K562 (cell line): Measurements from ENCODE around the gene C2orf69. TPM values are rescaled to one million over a fixed set of nuclear protein-coding genes. Genes with fewer than 3 reads are reported as not detected.

Experiments used
- ATAC-seq: fragments of 200-7000 bp; cut with Tn5 transposase; 3 replicates; pipeline ENCODE4 v1.9.1; 2020; ENCODE audit warnings: moderate library complexity
- BruUV-seq: library from RNA; stranded (reverse); fragments of 400-500 nt; replicated peaks from 2 replicates; lab custom pipeline; 2021; lab: Mats Ljungman, UMichigan
- CTCF ChIA-PET: fragments of 300-600 bp; formaldehyde crosslinking; extraction: SDS; loops from one replicate; lab custom pipeline; 2021; ENCODE audit warnings: low intra/inter-chr PET ratio; lab: Yijun Ruan, JAX
- POLR2A ChIA-PET: fragments of 300-600, 350-650 bp; sonication (Branson Sonifier 250); formaldehyde crosslinking; extraction: SDS; loops from one replicate; lab custom pipeline; 2021; ENCODE audit warnings: antibody characterized with exemption, inconsistent platforms; lab: Yijun Ruan, JAX
- DNase-seq, 4 experiments: peaks; one replicate each; pipeline versions ENCODE4 v3.0.0 to v3.0.0-alpha.2; 2011 to 2018; ENCODE audit warnings: low spot score in 3 of 4, mixed read lengths in 3 of 4; ENCODE audit errors: extremely low read depth in 1 of 4
- FAIRE-seq: peaks from 2 replicates; lab custom pipeline; 2011; peaks lifted over from hg19 to GRCh38; lab: Jason Lieb, UNC
- H2AFZ ChIP-seq: 2 replicates; pipeline ENCODE4 v1.6.0; 2011; ENCODE audit warnings: low read depth, low read length, control low read depth, inconsistent platforms
- H3K27ac ChIP-seq: fragments of 200-600 bp; 3 replicates; pipeline ENCODE4 v1.8.0; 2011; ENCODE audit warnings: low read depth, mild to moderate bottlenecking, control low read depth, inconsistent platforms, low read length, moderate library complexity, mixed read lengths; ENCODE audit errors: extremely low read depth
- H3K27me3 ChIP-seq, 2 experiments: fragments of 300-600 bp in 1 of 2; 2 replicates in 1 of 2; 3 replicates in 1 of 2; pipeline versions ENCODE4 v1.6.0 to v1.8.0; 2011; ENCODE audit warnings: inconsistent platforms in 2 of 2, low read length in 2 of 2, mild to moderate bottlenecking in 1 of 2, mixed read lengths in 1 of 2, moderate library complexity in 1 of 2; ENCODE audit not compliant: control insufficient read depth in 2 of 2, insufficient read depth in 2 of 2
- H3K36me3 ChIP-seq: fragments of 300-600 bp; 3 replicates; pipeline ENCODE4 v1.8.0; 2011; ENCODE audit warnings: mild to moderate bottlenecking, low read length, inconsistent platforms; ENCODE audit not compliant: control insufficient read depth, insufficient read depth
- H3K4me1 ChIP-seq, 2 experiments: fragments of 200-600 bp in 1 of 2; replicated peaks in 1 of 2; 2 replicates in 1 of 2; 3 replicates in 1 of 2; pipeline versions ENCODE4 v1.5.1 to v1.8.0; 2011; ENCODE audit warnings: inconsistent platforms in 2 of 2, low read length in 2 of 2, mild to moderate bottlenecking in 1 of 2, mixed read lengths in 1 of 2, moderate library complexity in 1 of 2; ENCODE audit not compliant: control insufficient read depth in 2 of 2, insufficient read depth in 2 of 2
- H3K4me2 ChIP-seq: 2 replicates; pipeline ENCODE4 v1.6.1; 2011; ENCODE audit warnings: low read length, control low read depth, inconsistent platforms, mixed read lengths; ENCODE audit not compliant: insufficient read depth
- H3K4me3 ChIP-seq: fragments of 200-600 bp; sonication (generic), shearing (Covaris generic); 2 replicates; pipeline ENCODE4 v1.5.1; 2016; ENCODE audit warnings: control low read depth, inconsistent platforms
- H3K79me2 ChIP-seq: fragments of 200-600 bp; 3 replicates; pipeline ENCODE4 v1.8.0; 2011; ENCODE audit warnings: low read length, inconsistent platforms; ENCODE audit not compliant: control insufficient read depth, insufficient read depth
- H3K9ac ChIP-seq, 2 experiments: 2 replicates each; pipeline versions ENCODE4 v1.6.0 to v1.6.1; 2011; ENCODE audit warnings: low read depth in 2 of 2, low read length in 2 of 2, control low read depth in 1 of 2, inconsistent platforms in 1 of 2, mild to moderate bottlenecking in 1 of 2, mixed read lengths in 1 of 2; ENCODE audit not compliant: insufficient read depth in 1 of 2
- H3K9me1 ChIP-seq: one replicate; pipeline ENCODE4 v1.6.0; 2011; ENCODE audit warnings: inconsistent platforms, mild to moderate bottlenecking, low read length, moderate library complexity; ENCODE audit not compliant: control insufficient read depth, insufficient read depth
- H3K9me3 ChIP-seq: replicated peaks from 2 replicates; pipeline ENCODE4 v1.5.1; 2011; ENCODE audit warnings: low read depth, low read length, inconsistent platforms; ENCODE audit not compliant: control insufficient read depth, insufficient read depth
- H4K20me1 ChIP-seq: replicated peaks from 2 replicates; pipeline ENCODE4 v1.6.1; 2011; ENCODE audit warnings: low read length, inconsistent platforms, mixed read lengths; ENCODE audit not compliant: control insufficient read depth, insufficient read depth
- ATF3 ChIP-seq, 2 experiments: fragments of 450-650 bp in 1 of 2; sonication (generic) in 1 of 2; formaldehyde crosslinking in 1 of 2; IDR thresholded peaks in 1 of 2; conservative IDR thresholded peaks in 1 of 2; 2 replicates each; pipeline versions ENCODE4 v1.6.1 to v1.8.1; 2016 to 2023; ENCODE audit warnings: mild to moderate bottlenecking in 2 of 2, moderate library complexity in 2 of 2, inconsistent platforms in 1 of 2, missing genetic modification reagents in 1 of 2
- DACH1 ChIP-seq: fragments of 450-650 bp; IDR thresholded peaks from 2 replicates; pipeline ENCODE4 v1.6.1; 2018; ENCODE audit not compliant: partially characterized antibody
- ELF4 ChIP-seq: fragments of 450-650 bp; formaldehyde crosslinking; IDR thresholded peaks from 2 replicates; pipeline ENCODE4 v1.4.0; 2022; ENCODE audit warnings: missing genetic modification characterization
- HLTF ChIP-seq: fragments of 450-650 bp; IDR thresholded peaks from 2 replicates; pipeline ENCODE4 v1.6.1; 2016
- MAX ChIP-seq: sonication (generic); formaldehyde crosslinking; IDR thresholded peaks from 2 replicates; pipeline ENCODE4 v1.9.0; 2022; ENCODE audit warnings: mild to moderate bottlenecking, missing genetic modification reagents
- NR2C2 ChIP-seq, 2 experiments: fragments of 200-800 bp in 1 of 2; sonication (Bioruptor generic) in 1 of 2; sonication (generic) in 1 of 2; formaldehyde crosslinking in 1 of 2; IDR thresholded peaks; 2 replicates each; pipeline versions ENCODE4 v1.6.1 to v1.8.0; 2016 to 2022; ENCODE audit warnings: mild to moderate bottlenecking in 1 of 2, missing compliant biosample characterization in 1 of 2, missing genetic modification characterization in 1 of 2, missing genetic modification reagents in 1 of 2
- SMC3 ChIP-seq: conservative IDR thresholded peaks from 2 replicates; pipeline ENCODE4 v1.6.1; 2011; ENCODE audit warnings: low read depth, low read length, improper control_type of control experiment; ENCODE audit not compliant: insufficient read depth
- TFAM ChIP-seq: fragments of 250-450 bp; sonication (Bioruptor Pico); conservative IDR thresholded peaks from 2 replicates; pipeline ENCODE4 v1.5.0; 2021; ENCODE audit warnings: mild to moderate bottlenecking, moderate library complexity
- ZNF146 ChIP-seq: IDR thresholded peaks from one replicate; pipeline ENCODE4 v1.6.1; 2018; ENCODE audit warnings: missing compliant biosample characterization; ENCODE audit not compliant: unreplicated experiment
- ZNF224 ChIP-seq: sonication (generic); formaldehyde crosslinking; IDR thresholded peaks from 2 replicates; pipeline ENCODE4 v1.8.0; 2022; ENCODE audit warnings: mild to moderate bottlenecking, missing genetic modification reagents
- ZNF512 ChIP-seq: IDR thresholded peaks from 2 replicates; pipeline ENCODE4 v1.6.1; 2016; ENCODE audit warnings: missing genetic modification characterization, missing compliant biosample characterization
- ZNF644 ChIP-seq: fragments of 200-800 bp; sonication (Bioruptor generic); IDR thresholded peaks from 2 replicates; pipeline ENCODE4 v1.6.1; 2016; ENCODE audit warnings: low read depth, missing genetic modification characterization, missing compliant biosample characterization
- WGBS: fragments of 100-300 bp; shearing (Covaris generic); methylation state at CpG from one replicate; pipeline ENCODE4 v1.1.6; 2016; ENCODE audit warnings: low coverage, mixed read lengths; ENCODE audit not compliant: insufficient coverage; ENCODE audit errors: missing lambda C conversion rate; 5-methylcytosine and 5-hydroxymethylcytosine counted together
- in situ Hi-C: fragments of 300-500 bp; cut with MboI; formaldehyde crosslinking; loops from 4 replicates; pipeline ENCODE4 v1.15.0; 2018; ENCODE audit warnings: inconsistent platforms, mixed read lengths
- intact Hi-C: fragments of 100-400 bp; cut with micrococcal nuclease; formaldehyde crosslinking; loops from 2 replicates; pipeline ENCODE4 v1.14.2; 2022
- polyA plus RNA-seq, 8 experiments: library from polyadenylated mRNA; depleted of rRNA in 4 of 8; stranded (reverse) in 5 of 8; unstranded in 3 of 8; fragments of >200 nt; fragmentation: Nextera tagmentation in 2 of 8; fragmentation: Illumina TruSeq in 1 of 8; extraction: Ambion mirVana in 2 of 8; extraction: Trizol in 1 of 8; gene quantifications; 2 replicates each; pipeline versions ENCODE4 v1.2.1 to v1.2.3, GENCODE V29; 2011 to 2014; ENCODE audit warnings: inconsistent platforms in 1 of 8, missing spikeins in 1 of 8
- total RNA-seq, 7 experiments: library from RNA; depleted of rRNA in 6 of 7; stranded (reverse); fragments of >200 nt in 6 of 7; fragmentation: Illumina TruSeq in 2 of 7; extraction: Trizol in 2 of 7; gene quantifications; 2 replicates each; pipeline versions ENCODE4 v1.2.1 to v1.2.3, GENCODE V29; 2011 to 2021; ENCODE audit warnings: low replicate concordance in 1 of 7
- TF ChIP-seq, protein P1 (sequence below), 2 experiments: fragments of 150-350 bp in 1 of 2; IDR thresholded peaks; 2 replicates each; pipeline ENCODE4 v1.6.1; 2012 to 2016; ENCODE audit warnings: low read depth in 2 of 2, low read length in 2 of 2, mild to moderate bottlenecking in 1 of 2, moderate library complexity in 1 of 2
- TF ChIP-seq, protein P2 (sequence below): sonication (generic); IDR thresholded peaks from 2 replicates; pipeline ENCODE4 v1.6.1; 2016

The C2orf69 gene
- total and polyA plus RNA-seq, 9 of the 15 experiments (the other 6 are each of a cell fraction or from before 2014, with no cell fraction given), result 3.4 to 9.8 (median 5.7) TPM

GRCh38 chr2:199926806-199927205, 15.7 kb downstream of the C2orf69 start:
- in situ Hi-C loops, result no loop called here
- no peak overlapping the region for H2AFZ ChIP-seq
- no peak overlapping the region for H3K27ac ChIP-seq
- ATAC-seq, result no peak
- no peak overlapping the region for H3K4me2 ChIP-seq
- H4K20me1 ChIP-seq, result no peaks in the 10 kb centered on the region
- no TSS peak for BruUV-seq
- no peaks in the 10 kb centered on the region for H3K27me3 ChIP-seq
- H3K9me3 ChIP-seq, result no peaks in the 10 kb centered on the region
- TF ChIP-seq DACH1 (no peak), SMC3 (no peak), ZNF644 (tag) (no peak), ZNF512 (tag) (no peak), ELF4 (CRISPR knock-in tag) (no peak), NR2C2 (CRISPR knock-in tag; IDR thresholded peaks at IDR 0.05) (no peak), NR2C2 (tag; IDR thresholded peaks at IDR 0.05) (no peak), ZNF146 (CRISPR knock-in tag) (no peak), HLTF (no peak), MAX (CRISPR knock-in tag) (no peak), ZNF224 (CRISPR knock-in tag) (no peak), TFAM (CRISPR knock-in tag) (no peak), ATF3 (IDR thresholded peaks at IDR 0.05) (no peak), ATF3 (CRISPR knock-in tag; conservative IDR thresholded peaks at IDR 0.05) (no peak)
- TF ChIP-seq, protein P1, sequence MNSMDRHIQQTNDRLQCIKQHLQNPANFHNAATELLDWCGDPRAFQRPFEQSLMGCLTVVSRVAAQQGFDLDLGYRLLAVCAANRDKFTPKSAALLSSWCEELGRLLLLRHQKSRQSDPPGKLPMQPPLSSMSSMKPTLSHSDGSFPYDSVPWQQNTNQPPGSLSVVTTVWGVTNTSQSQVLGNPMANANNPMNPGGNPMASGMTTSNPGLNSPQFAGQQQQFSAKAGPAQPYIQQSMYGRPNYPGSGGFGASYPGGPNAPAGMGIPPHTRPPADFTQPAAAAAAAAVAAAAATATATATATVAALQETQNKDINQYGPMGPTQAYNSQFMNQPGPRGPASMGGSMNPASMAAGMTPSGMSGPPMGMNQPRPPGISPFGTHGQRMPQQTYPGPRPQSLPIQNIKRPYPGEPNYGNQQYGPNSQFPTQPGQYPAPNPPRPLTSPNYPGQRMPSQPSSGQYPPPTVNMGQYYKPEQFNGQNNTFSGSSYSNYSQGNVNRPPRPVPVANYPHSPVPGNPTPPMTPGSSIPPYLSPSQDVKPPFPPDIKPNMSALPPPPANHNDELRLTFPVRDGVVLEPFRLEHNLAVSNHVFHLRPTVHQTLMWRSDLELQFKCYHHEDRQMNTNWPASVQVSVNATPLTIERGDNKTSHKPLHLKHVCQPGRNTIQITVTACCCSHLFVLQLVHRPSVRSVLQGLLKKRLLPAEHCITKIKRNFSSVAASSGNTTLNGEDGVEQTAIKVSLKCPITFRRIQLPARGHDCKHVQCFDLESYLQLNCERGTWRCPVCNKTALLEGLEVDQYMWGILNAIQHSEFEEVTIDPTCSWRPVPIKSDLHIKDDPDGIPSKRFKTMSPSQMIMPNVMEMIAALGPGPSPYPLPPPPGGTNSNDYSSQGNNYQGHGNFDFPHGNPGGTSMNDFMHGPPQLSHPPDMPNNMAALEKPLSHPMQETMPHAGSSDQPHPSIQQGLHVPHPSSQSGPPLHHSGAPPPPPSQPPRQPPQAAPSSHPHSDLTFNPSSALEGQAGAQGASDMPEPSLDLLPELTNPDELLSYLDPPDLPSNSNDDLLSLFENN (IDR thresholded peaks at IDR 0.05; ENCODE audit: low read depth in 2 of 2, low read length in 2 of 2), result no peak
- TF ChIP-seq, protein P2, sequence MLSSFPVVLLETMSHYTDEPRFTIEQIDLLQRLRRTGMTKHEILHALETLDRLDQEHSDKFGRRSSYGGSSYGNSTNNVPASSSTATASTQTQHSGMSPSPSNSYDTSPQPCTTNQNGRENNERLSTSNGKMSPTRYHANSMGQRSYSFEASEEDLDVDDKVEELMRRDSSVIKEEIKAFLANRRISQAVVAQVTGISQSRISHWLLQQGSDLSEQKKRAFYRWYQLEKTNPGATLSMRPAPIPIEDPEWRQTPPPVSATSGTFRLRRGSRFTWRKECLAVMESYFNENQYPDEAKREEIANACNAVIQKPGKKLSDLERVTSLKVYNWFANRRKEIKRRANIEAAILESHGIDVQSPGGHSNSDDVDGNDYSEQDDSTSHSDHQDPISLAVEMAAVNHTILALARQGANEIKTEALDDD, result no peak
- no peak overlapping the region for H3K9ac ChIP-seq
- no peak for FAIRE-seq
- H3K36me3 ChIP-seq, result peaks cover 67% of the 10 kb centered on the region
- no peaks in the 10 kb centered on the region for H3K9me1 ChIP-seq
- intact Hi-C loops, result no loop called here
- POLR2A ChIA-PET, result interaction anchor here (0.6 kb wide), 1 partner anchor 27 kb away, joined by 3 read pairs; no protein-coding TSS in a partner anchor
- no peaks in the 10 kb centered on the region; a peak in 1 of 5 replicates for H3K4me1 ChIP-seq
- DNase-seq, result no peak
- 82% methylated on average over 1 of the region's 1 CpG for WGBS
- no peak overlapping the region for H3K4me3 ChIP-seq
- H3K79me2 ChIP-seq, result peaks cover 44% of the 10 kb centered on the region
- CTCF ChIA-PET, result no interaction called here
